T-helper 2 cell treated with Interferon-gamma antibody and Interleukin-4, amounts not matched to agents 100 ng/mL and 5 ng/mL, for 36 hours (primary cell): ENCODE data around the gene INTS11. TPM values are rescaled to one million over a fixed set of nuclear protein-coding genes. Genes with fewer than 3 reads are reported as not detected.

Experiments
- intact Hi-C: fragments of 100-400 bp; cut with micrococcal nuclease; formaldehyde crosslinking; loops from one replicate; pipeline ENCODE4 v1.15.1; 2023
- total RNA-seq: library from RNA; stranded (reverse); gene quantifications from 2 replicates; pipeline ENCODE4 v1.2.3, GENCODE V29; 2022

INTS11 gene
- total RNA-seq, 1 donor from 2014 or later: 116 TPM

DNA sequence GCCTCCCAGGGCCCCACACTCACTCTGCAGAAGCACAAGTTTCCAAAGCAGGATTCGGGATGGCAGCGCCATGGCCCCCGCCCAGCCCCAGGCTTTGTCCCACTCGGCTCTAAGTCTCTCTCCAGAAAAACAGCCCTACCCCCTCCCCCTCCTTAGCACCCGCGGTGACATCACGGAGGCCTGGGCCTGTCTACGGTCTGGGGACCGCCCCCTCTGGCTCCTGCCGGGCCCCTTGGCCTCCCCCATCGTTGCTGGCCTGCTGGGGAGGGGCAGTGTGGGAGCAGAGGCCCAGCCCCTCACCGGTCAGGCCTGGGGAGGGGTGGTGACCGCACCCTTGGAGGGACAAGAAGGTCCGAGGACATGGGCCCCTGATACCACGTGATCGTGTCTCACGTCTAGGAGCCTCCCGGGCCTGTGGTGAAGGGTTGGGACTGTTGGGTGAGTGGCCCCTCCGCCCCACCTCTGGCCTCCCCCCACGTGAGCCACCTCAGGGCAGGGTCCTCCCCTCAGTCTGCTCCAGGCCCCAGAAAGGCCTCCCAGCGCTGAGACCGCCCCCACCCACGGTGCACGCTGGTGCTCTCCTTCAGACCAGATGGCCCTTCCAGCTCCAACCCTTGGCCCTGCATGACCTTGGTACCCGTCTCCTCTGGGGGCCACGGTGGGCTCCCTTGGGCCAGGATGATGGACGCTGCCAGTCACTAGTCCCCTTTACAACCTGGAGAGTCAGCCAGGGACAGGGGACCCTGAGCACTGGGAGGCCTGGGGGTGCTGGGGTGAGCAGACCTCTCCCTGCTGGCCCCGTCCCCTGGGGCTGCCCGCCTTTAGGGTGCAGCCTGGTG, 34.2 kb upstream of the INTS11 start, which contains the start of gene MXRA8:
TSS of gene MXRA8 (minus strand) at position 123 of the 839 bp plus-strand sequence. CDS start at position 72, 51 bp downstream.
- intact Hi-C loops: no loop called here

DNA sequence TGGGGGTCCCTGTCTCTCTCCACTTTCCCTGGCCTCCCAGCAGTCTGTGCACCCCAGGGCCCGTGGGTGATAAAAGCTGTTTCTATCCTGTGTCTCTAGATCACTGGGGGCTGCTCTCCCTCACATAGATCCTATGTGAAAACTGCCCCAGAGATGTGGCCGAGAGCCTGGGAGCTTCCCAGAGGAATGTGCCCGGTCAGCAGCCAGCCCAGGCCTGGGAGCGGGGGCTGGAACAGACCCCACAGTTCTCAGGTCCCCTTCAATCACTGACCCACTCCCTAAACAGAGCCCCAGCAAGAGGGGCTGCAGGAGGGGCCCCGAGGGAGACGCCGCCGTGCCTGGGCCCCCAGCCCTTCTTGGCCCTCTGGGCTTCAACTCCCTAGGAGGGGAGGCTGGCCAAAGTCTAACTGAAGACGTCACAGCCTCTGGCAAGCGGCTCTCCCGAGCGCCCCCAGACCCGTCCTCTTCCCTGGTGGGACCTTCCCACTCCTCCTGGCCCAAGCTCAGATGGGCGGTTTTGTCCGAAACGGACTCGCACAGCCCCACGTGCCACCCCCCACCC, 33.5 kb upstream of the INTS11 start:
- intact Hi-C loops: no loop called here

DNA sequence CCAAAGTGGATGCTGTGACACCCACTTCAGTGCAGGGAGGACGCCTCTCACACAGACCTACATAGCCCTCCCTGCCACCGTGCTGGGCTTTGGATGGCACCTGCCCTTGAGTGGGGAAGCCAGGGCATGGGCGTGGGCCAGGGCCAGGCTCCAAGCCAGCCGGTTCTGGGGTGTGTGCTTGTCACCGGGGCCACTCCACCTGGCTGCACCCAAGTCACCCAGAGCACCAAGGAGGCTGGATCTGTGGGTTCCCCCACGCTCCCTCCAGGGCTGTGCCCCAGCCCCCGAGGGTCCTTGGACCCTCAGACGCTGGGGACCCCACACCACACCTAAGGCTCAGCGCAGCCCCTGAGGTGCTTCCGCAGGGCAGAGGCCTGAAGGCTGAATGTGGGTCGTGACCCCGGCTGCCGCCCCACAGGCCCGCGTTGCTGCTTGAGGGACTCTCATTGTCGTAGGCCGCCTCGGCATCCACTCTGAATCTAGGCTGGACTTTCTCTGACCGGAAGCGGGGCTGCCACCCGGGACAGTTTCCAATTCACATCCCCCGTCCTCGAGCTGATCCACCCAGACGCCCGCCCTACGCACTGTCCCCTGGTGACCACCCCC, 32.4 kb upstream of the INTS11 start:
- intact Hi-C loops: no loop called here

DNA sequence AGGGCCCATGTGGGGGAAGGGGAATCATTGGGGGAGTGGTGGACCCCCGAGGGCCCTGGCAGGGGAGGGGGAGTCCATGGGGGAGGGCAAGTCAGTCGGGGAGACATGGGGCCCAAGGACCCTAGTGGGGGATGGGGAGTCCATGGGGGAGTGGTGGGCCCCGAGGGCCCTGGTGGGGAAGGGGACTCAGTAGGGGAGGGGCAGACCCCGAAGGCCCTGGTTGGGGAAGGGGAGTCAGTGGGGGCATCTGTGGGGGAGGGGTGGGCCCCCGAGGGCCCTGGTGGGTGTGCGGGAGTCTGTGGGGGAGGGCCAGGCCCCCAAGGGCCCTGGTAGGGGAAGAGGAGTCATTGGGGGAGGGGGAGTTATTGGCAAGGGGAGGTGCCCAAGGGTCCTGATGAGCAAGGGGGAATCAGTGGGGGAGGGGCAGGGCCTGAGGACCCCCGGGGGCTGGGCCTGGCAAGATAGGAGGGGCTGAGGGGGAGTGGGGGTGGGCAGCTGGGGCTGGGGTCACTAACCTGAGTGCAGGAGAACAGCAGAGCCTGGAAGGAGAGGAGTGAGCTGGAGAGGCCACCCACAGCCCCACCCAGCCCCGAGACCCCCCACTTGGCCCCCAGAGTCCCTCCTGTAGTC, 31.8 kb upstream of the INTS11 start:
- intact Hi-C loops: no loop called here

DNA sequence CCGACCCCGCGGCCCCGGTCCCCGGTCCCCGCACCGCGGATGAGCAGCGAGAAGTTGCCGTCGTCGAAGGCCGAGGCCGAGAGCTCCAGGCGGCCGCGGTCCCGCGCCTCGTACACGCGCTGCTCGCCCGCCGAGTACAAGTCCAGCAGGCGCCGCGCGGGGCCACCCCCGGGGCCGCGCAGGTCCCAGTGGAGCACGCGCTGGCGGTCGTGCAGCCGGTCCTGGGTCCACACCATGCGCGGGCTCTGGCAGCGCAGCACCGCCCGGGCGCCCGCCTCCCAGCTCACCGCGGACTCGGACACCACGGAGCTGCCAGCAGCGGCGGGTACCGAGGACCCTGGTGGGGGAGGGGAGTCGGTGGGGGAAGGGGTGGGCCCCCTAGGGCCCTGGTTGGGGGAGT, 31.0 kb upstream of the INTS11 start:
- intact Hi-C loops: no loop called here

DNA sequence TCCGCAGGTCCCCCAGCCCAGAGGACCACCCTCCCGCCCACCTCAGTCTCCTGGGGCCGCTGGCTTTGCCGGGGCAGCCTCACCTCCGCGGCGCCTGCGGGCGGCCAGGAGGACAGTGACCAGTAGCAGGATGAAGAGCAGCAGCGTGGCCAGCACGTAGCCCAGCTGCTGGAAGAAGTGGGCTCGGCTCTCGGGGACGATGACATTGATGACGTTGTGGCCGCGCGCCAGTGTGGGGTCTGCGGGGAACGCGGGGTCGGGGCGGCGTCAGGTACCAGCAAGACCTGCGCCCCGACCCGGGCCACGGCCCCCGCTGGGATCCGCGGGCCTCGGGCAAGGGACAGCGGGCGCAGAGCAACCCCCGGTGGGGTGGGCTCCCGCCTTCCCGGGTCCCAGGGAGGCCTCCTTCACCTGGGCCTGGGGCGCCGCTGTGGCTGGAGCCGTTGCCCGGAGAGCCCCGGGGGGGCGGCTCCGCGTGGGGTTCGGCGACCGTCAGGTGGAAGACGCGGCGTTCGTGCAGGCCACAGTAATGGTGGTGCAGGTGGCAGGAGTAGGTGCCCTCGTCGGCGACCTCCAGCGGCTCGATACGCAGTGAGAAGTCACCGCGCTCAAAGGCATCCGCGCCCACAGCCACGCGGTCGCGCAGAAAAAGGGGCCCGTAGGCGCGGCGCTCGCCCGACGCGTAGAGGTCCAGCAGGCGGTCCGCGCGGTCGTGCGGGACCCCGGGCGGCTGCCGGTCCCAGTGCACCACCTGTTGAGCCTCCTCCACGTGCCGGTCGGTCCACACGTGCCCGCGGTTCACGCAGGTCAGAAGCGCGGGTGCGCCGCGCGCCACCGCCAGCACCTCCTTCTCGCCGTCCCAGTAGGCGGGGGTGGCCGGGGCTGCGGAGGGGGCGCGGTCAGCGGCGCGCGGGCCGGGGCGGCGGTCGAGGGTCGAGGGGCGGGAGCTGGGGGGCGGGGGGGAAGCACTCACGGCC, 30.1 kb upstream of the INTS11 start:
- intact Hi-C loops: no loop called here

DNA sequence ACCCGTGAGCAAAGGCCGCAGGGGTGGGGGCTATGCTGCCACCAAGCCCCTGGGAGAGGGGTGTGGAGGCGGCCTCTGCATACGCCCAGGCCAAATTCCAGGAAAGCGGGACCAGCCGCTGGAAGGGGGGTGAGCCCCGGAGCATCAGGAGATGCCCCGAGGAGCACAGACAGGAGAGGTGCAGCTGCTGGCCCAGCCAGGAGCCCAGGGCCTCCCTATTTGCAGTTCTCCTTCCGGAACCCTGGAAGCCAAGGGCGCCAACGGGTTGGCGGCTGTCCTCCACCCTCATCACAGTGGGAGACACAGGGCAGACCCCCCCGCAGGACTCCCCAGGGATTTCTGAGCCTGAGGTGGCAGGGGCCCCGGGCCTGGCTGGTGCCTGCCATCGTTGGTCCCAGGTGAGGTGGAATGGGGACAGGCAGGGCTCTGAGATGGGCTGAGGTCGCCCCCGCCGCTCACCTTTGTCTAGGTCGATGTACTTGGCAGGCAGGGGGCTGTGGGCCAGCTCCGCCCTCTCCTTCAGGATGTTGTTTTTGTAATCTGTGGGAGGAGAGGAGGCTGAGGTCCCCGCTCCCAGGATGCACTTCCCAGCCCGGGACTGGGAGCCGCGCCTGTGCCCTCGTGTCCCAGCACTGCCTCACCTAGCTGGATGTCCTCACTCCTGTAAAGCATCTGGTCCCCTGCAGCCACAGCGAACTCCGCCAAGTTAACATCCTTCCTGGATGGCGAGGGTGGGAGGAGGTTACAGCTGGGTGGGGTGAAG, 29.1 kb upstream of the INTS11 start:
- intact Hi-C loops: no loop called here

DNA sequence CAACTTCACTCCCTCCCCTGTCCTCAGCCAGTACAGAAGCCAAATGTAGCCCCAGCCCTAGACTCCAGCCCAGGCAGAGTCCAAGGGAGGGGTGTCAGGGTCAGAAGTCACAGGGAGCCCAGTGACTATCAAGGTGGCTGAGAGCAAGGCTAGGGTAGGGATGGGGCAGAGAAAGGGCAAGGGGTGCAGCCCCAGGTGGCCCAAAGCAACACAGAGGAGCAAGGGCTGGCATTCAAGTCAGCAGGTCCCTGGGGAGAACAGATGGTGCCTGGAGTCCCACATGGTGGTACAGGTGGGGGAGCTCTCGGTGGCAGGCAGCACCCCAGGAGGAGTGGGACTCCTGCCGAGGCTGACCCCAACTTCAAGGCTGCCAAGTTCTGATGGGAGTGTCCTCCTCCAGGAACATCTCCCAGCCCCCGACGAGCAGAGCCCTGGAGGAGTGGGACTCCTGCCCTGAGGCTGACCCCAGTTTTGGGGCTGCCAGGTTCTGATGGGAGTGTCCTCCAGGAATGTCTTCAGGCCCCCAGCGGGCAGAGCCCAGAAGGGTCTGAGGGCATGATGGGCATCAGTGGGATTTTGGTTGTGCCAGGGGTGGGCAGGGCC, 28.4 kb upstream of the INTS11 start:
- intact Hi-C loops: no loop called here

DNA sequence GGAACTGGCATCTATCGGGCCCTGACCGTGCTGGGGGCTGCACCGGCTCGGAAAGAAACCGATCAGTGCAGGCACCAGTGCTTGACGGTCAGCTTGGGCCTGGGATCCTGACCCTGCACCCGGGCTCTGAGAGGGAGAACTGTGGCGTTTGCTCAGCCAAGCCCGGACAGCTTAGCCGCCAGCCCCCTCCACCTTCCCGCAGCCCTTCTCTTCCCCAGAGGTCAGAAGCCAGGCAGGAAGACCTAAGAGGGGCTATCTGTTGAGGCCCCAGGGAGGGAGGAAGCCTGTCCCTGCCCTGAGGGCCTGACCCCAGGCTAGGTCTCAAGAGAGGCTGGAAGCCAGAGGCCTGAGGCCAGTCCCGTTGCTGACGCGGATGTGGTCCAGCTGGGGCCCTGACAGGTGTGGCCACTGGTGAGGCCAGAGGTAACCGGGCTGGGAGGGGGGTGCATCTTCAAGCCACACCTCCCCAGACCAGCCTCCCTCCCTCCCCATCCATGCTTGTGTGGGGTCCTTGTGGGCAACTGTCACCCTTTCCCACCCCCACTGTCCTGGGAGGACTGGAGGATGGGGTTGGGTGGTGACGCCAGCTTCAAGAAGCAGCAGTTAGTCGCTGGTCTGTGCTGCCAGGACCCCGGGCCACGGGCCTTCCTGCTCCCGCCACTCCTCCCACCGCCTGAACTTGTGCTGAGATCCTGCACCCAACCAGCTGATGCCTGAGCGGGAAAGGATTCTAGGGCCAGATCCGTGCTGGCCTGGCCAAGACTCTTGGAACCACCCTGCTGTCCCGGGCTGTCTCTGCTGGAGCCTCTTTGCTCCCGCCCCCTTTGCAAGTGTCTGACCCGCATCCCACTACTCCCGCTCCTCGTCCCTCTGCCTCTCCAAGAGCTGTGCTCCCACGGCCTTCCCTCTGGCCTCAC, 27.3 kb upstream of the INTS11 start:
- intact Hi-C loops: no loop called here

DNA sequence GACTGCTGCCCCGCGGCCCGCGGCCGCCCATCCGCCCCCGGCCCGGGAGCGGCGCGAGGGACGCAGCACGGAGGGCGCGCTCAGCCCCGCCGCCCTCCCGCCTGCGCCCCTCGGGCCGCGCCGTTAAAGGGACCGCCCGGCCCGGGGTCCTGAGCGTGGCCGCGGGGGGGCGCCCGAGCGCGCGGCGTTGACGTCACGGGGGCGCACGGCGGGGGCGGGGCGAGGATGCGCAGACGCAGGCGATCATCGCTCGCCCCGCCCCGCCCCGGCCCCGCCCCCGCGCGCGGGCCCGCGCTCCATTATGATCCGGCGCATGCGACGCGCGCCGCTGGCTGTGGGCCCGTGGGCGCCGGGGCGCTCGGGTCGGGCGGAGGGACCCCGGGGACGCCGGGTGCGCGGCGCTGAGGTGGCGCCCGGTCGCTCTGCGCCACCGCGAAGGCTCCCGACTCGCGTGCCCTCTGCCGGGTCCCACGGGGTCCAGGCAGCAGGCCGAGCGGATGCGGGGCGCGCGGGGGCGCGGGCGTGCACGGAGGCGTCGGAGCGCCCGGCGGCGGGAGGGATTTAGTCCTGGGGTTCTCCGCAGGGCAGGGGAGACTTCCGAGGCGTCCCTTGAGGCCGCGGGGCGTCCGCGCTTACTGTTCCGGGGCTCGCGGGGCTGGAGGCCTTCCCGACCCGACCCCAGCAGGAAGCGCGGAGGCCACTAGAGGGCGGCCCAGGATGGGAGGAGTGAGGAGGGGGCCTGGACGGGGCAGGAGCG, 25.0 kb upstream of the INTS11 start, which contains the start of gene DVL1:
TSS of gene DVL1 (minus strand) at position 163 of the 757 bp plus-strand sequence. CDS start 353 bp downstream, outside the sequence.
- intact Hi-C loops: loop anchor here (1.0 to 5.0 kb wide), 2 partner anchors 22 to 42 kb away; partner anchors contain the start of genes ACAP3 and PUSL1

DNA sequence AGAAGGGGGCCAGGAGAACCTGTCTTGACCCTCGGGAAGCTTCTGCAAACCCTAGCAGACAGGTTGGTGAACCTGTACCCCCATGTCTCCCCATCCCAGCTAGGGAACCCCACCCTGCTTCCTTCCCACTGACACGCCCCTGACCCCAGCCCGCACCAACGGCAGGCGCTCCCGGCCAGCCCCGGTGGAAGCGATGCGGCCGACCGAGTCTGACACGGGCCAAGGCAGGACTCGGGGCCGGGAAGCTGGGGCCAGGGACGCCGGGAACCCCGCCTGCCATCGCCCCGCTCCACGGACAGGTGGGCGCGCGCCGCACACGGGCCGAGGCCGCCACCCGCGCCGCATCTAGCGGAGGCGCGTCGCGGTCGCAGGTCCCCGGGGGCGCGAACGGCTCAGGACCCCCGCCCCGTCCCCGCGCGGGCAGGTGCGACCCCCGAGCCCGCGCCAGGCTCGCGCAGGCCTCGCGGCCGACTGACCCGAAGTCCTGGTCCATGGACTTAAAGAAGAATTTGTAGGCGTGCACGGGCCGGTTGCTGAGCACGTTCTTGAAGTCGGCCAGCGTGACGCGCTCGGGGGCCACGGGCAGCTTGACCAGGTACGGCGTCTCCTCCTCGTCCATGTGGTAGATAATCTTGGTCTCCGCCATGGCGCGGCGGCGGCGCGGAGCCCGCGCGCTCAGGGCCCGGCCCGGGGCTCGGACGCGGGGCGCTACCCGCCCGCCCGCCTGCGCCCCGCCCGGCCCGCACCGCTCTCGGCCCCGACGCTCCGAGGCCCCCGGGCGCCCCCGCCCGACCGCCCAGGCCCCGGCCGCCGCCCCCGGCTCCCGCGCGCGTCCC, 24.2 kb upstream of the INTS11 start:
- intact Hi-C loops: loop anchor here (1.0 to 5.0 kb wide), 2 partner anchors 23 to 41 kb away; partner anchors contain the start of genes ACAP3 and PUSL1

DNA sequence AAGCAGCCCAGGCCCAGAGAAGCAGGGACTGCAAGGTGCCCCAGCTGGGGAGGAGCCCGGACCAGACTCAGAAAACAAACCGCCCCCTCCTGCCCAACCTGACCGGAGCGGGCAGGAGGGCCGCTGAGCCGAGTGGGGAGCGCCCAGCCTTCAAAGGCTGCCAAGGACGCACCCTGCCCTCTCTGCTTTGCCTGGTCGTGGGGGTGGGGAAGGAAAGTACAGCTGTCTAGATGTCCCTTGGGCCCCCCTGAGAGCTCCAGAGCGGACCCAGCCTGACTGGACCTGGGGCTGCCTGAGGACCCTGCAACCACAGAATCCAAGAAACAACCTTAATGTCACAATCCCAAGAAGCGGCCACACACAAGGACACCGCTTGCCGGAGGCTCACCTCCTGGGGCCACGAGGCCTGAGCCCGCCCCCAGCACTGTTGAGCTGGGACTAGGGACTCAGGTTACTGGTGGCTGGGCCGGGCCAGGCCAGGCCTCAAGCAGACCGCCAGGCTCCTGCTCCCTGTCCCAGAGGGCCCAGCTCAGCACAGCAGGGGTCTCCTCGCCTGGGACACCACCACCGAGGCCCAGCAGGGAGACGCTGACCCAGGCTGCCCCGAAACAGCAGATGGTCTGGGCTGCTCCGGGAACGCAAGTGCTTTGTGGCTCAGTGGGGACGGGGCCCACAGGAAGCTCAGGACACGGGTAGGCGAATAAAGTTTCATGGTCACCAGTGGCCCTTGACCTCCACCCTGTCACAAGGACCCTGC, 23.4 kb upstream of the INTS11 start:
- intact Hi-C loops: loop anchor here (5.0 kb wide), 1 partner anchor 41 kb away; the partner anchor contains the start of genes ACAP3 and PUSL1

DNA sequence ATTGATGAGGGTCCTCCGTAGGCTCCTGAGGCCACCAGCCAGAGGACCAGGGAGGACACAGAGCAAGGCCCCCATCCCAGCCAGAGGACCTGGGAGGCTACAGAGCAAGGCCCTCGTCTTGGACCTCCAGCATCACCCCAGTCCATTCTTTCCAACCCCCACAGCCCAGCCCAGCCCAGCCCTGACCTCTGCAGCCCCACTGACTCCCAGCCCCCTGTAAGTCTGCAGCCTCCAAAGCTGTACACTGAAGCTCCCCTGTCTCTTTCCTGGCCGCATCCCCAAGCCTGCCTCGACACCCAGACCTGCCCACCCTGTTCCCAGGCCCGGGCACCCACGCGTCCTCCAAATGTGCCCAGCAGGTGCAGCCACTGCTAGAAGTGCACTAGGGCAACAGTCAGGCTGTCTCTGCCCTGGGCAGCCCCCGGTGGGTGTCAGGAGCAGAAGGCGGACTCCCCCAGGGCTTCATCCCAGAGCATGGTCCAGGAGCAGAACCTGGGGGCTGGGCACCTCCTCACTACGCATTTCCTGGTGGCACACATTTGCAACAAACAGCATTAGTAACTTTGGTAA, 22.7 kb upstream of the INTS11 start:
- intact Hi-C loops: loop anchor here (5.0 kb wide), 1 partner anchor 40 kb away; the partner anchor contains the start of genes ACAP3 and PUSL1

DNA sequence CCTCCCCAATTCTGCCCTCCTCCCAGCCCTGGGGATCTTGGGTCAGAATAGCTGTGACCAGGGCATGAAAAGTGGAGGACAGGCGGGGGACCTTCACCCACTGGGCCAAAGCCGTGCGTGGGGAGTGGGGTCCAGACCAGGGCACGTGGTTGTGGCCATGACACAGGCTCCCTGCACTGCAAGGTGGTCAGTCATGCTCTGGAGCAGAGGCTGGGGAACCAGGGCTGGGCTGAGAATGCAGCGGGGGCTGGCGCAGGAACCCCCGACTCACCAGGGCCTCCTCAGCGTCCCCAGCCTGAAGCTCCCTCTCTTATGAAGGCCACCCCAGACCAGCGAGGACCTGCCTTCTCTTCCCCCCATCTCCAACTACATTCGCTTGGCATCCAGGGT, 22.0 kb upstream of the INTS11 start:
- intact Hi-C loops: loop anchor here (5.0 kb wide), 1 partner anchor 39 kb away; the partner anchor contains the start of genes ACAP3 and PUSL1

DNA sequence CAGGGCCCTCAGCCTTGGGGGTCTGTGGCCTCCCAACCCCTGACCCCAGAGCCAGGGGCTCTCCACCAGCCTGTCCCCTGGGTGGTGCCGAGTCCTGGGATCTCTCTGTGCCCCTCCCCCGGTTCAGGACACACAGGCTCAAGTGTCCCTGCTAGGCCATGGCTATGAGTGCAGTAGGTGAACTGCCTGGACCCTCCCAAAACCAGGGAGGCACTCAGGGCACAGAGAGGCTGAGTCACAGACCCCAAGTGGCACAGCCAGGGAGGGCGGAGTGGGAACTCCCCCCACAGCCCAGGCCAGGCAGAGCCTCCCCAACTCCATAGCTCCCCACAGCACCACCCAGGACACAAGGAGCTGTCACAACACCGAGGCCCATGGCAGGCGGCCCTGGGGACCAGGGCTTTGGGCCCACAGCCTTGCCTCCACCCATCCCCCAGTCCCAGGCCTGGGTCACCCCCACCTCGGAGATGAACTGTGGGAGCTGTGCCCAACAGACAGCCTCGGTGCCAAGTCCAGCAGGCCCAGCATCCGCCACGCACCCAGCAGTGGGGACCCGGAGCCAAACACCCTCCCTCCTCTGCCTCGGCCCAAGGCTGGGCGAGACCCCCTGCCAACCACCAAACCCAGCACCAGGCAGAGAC, 21.5 kb upstream of the INTS11 start:
- intact Hi-C loops: loop anchor here (5.0 kb wide), 1 partner anchor 39 kb away; the partner anchor contains the start of genes ACAP3 and PUSL1
